ENCODE results near the gene ZNF593OS. TPM values are rescaled to one million over a fixed set of nuclear protein-coding genes. Genes with fewer than 3 reads are reported as not detected.

ZNF593OS gene
- not detected for total RNA-seq
- long read RNA-seq = 0 reads

DNA sequence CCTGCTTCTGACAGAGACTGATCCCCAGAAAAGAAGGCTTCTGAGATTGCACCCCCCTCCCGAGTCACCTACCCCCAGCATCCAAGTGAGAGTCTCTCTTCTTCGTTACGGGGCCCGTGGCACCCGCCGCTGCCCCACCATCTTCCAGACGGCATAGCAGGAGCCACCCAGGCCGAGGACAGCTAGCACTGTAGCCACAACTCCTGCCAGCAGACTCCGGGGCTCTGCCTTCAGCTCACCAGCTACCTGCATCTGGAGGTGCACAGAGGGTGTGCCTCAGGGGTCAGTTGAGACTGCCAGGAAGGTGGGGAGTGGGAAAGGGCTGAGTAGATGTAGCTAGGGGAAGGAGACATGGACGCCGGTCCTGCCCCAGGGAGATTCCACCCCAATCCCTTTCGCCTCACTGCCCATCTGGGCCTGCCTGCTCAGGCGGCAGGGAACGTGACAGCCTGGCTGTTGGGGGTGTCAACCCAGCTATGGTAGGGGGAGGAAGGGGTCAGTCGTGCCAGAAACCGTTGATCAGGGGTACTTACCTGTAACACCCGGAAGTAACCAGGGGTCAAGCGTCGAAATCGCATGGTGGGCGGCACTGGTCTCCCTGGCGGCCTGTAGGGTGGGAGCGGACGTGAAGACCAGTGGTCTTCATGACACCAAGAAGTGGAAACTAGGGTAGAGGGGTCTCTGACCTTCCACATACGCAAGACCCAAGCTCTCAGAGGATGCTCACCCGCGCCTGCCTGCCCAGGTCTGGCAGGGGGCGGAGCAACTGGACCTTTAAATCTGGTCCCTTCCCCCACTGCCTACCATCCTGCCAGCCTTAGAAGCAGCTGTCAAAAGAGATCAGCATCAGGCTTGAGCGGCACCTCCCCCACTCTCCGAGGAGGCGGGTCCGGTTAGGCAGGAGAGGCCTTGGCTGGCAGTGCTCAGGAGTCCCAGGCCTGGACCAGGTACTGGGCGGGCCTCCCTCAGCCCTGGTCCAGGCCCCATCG lies at the start of gene ZNF593OS:
Gene ZNF593OS, minus strand, starts transcription at position 749 of the 989 bp plus-strand sequence. Its CDS starts 171 bp downstream, at position 578.
- no peak for DNase-seq
- intact Hi-C loops (cut with DNase I) = loop anchor here in 1 of 2 donors (5.0 kb wide), 1 partner anchor 61 kb away; the partner anchor contains the start of gene CEP85

DNA sequence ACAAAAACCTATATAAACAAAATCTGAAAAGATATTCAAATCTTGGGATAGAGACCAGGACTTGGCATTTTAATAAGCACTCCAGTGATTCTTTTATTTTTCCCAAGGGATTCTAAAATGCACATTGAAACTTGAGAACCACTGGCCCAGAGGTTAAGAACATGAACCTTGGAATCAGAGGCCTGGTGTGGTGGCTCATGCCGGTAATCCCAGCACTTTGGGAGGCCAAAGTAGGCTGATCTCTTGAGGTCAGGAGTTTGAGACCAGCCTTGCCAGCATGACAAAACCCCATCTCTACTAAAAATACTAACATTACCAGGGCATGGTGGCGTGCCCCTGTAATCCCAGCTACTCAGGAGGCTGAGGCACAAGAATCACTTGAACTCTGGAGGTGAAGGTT lies 49.5 kb upstream of the ZNF593OS start:
- DNase-seq = no peak
- intact Hi-C loops (cut with DNase I) = no loop called here
- ATAC-seq = no peak

More for the DNA sequence above, at the start of gene ZNF593OS:
- ATAC-seq = no peak

DNA sequence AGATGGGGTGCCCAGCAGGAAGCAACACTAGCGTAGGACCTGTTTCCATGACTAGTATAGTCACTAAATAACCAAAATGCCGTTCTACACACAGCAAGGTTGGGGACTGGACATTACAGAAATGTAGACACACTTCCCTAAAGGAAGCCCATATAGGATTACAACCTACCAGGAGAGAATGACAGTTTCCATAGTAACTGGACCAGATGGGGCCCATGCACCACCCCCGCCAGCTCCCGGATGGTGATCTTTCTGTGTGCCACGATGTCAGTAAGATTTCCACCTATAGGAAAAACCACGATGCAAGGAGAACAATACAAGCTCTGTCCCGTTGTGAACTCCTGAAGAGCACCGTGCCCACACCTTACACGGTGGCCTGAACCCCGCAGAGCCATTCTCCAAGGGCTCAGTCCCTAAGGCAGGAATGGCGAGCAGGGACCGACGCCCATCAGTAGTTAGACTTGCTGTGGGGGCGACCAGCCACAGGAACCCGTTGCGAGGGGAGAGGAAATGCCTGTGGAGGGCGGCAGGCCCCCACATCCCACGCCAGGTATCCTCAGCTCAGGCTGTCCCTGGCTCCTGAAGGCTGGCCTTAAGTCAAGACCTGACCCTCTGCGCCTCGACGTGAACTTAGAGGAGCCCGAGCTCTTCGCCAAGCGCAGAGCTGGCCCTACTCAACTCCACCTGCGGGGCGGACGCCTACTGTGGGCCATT lies 48.7 kb upstream of the ZNF593OS start:
- ATAC-seq = no peak

DNA sequence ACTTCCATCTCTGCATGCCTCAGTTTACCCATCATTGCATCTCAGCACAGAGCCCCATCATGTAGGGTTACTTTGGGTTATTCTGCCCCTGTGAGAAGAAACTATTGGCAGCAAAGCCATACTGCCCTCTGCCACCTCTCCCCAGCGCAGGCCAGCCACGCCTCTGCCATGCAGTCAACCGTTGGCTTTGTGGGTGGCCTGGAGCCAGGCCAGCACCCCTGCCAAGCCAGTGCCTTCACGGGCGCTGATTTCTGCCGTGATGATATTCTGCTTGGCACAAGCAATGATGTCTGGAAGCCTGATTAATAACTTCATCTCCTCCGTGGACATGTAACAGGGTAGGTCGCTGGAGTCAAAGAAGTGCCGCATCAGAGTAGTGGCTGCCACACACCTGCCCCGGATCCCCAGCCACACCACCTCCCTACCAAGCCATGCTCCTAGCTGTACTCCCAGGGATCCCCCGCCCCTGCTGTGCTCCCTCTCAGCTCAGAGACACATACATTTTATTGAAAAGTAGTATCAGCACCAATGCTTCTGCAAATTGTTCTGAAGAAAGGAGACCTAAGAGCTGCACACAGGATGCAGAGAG lies 47.4 kb upstream of the ZNF593OS start:
- no peak for DNase-seq
- ATAC-seq = peak; percentile 70 to 84
- intact Hi-C loops (cut with DNase I) = no loop called here

More for the DNA sequence above, 48.7 kb upstream of the ZNF593OS start:
- intact Hi-C loops (cut with DNase I) = no loop called here
- no peak for DNase-seq

DNA sequence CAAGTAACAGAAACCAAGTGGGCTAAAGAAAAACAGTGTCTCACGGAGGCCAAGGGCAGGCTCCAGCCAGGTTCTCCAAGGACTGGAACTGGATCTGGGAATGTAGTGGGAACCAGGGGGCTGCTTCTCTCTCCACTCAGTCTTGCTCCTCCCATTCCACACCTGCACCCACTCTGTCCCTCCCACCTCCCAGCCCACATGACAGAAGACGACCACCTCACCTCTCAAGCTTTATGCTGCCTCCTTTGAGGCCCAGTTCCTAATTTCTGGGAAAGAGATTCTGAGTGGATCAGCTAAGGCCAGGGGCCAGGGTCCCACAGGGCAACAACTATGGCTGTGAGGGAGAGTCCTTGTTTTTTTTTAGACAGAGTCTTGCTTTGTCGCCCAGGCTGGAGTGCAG lies 43.6 kb upstream of the ZNF593OS start:
- intact Hi-C loops (cut with DNase I) = no loop called here
- ATAC-seq (no peak), DNase-seq (no peak)

DNA sequence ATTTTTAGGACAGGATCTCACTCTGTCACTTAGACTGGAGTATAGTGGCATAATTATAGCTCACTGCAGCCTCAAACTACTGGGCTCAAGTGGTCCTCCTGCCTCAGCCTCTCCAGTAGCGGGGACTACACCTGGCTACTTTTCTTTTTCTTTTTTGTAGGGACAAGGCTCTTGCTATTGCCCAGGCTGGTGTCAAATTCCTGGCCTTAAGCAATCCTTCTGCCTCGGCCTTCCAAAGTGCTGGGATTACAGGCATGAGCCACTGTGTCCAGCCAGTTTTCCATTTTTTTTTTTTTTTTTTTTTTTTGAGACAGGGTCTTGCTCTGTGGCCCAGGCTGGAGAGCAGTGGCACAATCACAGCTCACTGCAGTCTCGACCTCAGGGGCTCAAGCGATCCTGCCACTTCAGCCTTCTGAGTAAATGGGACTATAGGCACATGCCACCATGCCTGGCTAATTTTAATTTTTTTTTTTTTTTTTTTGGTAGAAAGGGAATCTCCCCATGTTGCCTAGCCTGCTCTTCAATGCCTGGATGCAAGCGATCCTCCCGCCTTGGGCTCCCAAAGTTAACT lies 41.8 kb upstream of the ZNF593OS start:
- ATAC-seq (no peak), DNase-seq (no peak)
- intact Hi-C loops (cut with DNase I) = no loop called here

DNA sequence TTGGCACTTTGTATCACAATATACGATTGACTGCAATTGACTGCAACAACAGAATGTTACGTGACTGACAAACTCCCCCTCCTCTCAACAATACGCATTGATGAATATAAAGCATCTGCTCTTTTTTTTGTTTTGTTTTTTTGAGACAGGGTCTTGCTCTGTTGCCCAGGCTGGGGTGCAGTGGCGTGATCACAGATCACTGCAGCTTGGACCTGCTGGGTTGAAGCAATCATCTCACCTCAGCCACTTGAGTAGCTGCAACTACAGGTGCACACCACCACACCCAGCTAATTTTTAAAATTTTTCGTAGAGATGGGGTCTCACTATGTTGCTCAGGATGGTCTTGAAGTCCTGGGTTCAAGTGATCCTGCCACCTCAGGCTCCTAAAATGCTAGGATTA lies 41.1 kb upstream of the ZNF593OS start:
- DNase-seq = no peak
- no peak for ATAC-seq
- intact Hi-C loops (cut with DNase I) = no loop called here

DNA sequence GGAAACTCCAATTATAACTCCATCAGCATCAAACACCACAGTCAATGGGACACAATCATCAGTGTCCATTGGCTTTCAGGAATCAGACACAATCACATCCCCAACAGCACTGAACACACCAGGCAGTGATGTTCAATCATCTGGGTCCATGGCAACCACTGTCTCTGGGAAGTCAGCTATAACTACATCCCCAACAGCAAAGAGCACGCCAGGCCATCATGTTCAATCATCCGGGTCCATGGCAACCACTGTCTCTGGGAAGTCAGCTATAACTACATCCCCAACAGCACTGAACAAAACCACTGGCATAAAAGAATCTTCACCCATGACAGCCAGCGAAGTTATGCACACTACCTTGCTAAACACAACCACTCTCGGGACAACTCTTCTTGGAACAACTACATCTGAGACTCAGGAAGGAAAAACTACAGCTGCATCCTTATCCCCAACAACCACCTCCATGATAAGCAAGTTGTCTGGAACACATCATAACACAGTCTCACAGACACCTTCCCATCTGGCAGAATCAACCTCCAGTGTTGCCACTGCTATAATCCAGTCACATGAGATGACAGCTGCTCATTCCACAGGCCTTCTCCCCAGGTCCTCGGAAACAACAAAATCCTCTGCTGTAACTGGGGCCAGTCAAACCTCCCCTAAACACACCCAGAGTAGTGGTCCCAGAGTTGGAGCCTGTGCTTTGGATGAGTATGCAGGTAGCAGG lies 38.7 kb upstream of the ZNF593OS start:
- no peak for DNase-seq
- ATAC-seq = peak; percentile 53 to 76
- intact Hi-C loops (cut with DNase I) = no loop called here

DNA sequence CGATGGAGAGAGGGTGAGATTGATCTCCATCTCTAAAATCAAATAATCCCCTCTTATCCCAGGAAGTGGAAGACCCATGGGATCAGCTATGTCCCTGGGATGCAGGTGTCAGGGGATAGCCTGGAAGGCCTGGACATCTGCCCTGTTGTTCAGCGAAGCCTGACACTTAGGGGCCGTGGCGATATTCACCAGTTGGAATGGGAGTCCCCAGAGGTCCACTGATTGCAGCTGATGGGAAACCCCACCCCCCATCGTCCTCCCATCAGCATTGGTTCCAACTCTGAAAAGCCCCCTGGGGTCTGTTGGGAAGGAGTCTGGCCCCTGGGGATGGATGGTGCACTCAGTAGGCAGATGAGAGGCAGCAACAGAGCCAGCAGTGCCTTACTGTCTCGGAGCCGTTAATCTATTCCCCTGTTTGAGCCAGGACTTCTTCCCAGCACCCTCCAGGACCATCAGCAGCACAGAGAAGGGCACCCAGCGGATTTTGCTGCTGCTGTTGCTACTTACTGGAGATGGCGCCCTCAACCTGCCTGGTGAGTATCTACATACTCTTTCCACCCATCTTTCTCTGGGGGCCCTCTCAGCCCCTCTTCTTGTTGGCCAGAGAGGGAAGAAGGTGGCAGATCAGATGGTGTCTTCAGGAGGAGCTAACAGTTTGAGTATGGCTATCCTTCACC lies 32.1 kb upstream of the ZNF593OS start:
- intact Hi-C loops (cut with DNase I) = no loop called here
- DNase-seq (no peak), ATAC-seq (no peak)

DNA sequence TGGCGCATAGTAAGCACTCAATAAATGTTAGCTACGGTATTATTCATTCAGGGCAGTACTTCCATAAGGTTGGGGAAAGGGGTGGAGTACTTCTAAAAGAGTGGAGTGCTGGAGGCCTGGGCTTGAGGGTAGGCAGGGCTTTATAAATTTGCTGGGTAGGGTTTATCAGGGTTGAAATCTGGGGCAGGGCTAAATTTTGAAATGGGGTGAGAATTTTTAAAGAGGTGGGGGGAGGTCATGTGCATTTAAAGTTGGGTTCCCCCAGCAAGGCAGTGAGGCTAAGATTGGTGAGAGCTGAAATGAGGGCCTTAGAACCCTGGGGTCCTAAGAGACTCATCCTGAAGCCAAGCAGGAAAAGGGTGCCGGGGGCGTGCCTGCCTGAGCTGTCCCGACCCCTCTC lies 28.8 kb upstream of the ZNF593OS start:
- intact Hi-C loops (cut with DNase I) = no loop called here
- DNase-seq (no peak), ATAC-seq (no peak)

DNA sequence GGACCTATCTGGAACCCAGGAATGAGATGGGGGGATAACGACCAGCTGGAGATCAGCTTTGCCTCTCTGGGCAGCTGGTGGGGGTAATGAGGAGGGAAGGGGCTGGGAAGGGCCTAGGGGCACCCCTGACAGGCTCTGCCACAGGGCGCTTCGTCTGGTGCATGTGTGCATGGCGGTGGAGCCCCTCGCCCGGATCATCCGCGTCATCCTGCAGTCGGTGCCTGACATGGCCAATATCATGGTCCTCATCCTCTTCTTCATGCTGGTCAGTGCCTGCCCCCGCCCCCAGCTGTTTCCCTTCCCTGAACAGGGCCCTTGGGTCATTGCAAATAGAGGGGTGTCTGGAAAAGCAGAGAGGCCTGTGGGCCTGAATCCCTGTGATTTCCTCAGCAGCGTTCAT lies 26.2 kb upstream of the ZNF593OS start:
- no peak for ATAC-seq
- DNase-seq = no peak
- intact Hi-C loops (cut with DNase I) = no loop called here

DNA sequence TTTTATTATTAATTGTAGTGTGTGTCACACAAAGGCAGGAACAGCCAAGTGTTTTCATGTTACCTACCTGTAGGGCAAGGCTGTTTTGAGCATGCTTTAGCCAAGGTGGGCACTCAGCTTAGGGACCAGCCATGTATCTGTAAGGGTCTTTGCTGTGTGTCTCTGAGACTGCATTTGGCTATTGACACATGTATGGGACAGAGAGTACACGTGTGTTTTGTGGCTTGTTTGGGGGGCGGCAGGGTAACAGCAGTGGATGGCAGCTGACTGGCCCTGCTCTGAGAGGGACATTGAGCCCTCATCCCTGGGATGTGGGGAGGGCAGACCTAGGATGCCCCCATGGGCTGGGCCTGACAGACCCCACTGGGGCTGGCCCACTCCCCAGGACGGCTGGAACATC lies 25.7 kb upstream of the ZNF593OS start:
- DNase-seq (no peak), ATAC-seq (no peak)
- intact Hi-C loops (cut with DNase I) = no loop called here

DNA sequence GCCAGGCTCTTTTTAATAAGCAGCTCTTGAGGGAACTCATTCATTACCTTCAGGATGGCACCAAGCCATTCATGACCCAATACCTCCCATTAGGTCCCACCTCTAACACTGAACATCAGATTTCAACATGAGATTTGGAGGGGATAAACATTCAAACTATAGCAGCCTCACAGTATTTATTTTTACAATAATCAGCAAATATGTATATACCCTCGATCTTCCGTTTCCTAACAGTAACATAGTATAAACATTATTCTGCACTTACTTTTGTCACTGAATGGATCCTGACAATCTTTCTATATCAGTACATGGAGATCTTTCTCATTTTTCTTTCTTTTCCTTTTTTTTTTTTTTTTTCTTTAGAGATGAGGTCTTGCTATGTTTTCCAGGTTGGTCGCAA lies 24.2 kb upstream of the ZNF593OS start:
- no peak for ATAC-seq
- intact Hi-C loops (cut with DNase I) = no loop called here
- no peak for DNase-seq

DNA sequence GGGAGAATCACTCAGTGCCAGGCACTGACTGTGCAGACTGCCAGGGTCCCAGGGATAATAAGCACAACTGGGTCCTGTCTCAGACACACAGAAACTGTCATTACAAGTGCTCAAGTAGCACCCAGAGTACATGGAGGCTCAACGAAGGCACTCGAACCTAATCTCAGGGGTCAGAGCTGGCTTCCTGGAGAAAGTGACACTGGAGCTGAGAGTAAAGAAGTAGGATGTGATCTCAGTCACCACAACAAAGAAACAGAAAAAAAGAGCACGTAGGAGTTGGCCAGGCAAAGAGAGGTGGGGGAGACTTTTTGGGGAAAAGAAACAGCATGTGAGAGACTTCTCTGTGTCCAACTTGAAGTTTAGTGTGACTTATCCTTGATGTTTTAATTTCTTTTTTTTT lies 20.1 kb upstream of the ZNF593OS start:
- no peak for ATAC-seq
- DNase-seq = no peak
- intact Hi-C loops (cut with DNase I) = no loop called here

DNA sequence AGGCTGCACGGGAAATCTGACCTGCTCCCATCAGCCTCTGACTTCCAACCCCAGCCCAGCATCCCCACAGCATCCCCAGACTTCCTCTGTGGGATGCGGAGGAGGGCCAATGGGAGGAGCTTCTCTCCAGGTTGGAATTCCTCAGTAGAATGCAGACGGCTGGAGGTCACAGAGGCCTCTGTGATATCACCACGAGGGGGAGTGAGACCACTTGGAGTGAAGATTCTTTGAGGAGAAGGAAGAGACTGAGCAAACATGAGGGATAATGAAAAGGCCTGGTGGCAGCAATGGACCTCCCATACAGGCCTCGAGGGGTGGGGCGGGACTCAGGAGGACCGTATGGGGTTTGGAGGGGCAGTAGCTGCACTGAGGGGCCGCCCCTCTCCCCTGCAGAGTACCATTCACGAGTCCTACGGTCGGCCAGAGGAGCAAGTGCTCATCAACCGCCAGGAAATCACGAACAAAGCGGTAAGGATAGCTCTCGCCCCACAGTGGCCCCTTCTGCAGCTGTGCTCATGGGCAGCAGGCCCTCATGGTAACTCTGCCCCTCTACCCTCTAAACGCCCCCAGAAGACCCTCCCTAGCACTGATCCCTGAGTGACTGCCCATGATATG lies 18.8 kb upstream of the ZNF593OS start, which contains the start of gene CATSPER4:
Gene CATSPER4, plus strand, starts transcription at position 230 of the 615 bp plus-strand sequence. Its CDS starts 26 bp downstream, at position 256.
- no peak for DNase-seq
- ATAC-seq = peak in 1 of 2 donors; percentile 46
- intact Hi-C loops (cut with DNase I) = no loop called here

DNA sequence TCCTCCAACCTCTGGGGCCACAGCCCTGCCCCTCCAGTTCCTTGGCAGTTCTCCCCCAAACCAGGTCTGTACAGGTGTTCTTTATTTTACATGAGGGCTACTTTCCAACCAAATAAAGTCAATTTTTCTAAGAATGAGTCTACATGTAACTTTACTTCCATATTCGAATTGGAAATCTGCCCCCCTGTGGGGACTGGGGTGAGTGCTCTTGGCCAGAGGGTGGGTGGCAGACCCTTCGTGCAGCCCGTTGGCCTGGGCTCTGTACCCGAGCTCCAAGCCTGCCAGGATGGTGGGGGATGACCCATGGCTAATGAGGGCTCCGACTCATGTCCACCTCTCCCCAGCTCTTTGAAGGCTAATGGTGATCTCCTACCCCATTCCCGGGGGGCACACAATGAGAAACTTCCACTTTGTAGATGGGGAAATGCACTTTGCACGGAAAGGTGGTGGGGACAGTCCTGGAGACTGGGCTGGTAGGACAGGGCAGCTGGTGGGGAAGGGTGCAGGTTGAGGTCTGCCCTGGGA lies 18.2 kb upstream of the ZNF593OS start:
- DNase-seq = no peak
- ATAC-seq = no peak
- intact Hi-C loops (cut with DNase I) = no loop called here

DNA sequence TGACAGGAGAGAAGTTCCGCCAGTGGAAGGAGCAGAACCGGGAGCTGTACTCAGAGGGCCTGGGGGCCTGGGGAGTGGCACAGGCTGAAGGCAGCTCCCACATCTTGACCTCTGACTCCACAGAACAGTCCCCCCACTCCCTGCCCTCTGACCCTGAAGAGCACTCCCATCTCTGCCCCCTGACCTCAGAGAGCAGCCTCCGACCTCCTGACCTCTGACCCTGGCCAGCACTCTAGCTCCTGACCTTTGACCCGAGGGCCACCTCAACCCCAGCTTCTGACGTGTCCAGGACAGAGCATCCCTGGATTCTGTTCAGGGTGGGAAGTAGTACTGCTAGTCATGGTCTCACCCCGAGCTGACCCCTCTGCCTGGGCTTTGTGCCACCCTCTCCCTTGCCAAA lies 17.7 kb upstream of the ZNF593OS start:
- no peak for DNase-seq
- ATAC-seq = no peak
- intact Hi-C loops (cut with DNase I) = no loop called here

DNA sequence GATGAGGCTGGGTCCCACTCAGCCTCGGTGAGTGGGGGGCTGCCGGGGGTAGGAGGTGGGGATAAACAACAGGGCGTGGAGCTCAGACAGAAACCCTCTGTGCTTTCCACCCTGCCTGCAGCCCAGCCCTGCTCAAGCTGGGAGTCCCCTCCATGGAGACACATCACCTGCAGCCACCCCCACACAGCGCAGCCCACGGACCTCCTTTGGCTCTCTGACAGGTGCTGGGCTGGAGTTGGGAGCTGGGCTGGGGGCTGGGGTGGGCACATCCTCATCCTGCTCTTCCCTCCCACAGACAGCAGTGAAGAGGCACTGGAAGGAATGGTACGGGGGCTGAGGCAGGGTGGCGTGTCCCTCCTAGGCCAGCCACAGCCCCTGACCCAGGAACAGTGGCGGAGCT lies 16.8 kb upstream of the ZNF593OS start:
- intact Hi-C loops (cut with DNase I) = no loop called here
- DNase-seq = no peak
- no peak for ATAC-seq
